GM04504 (cell line): ENCODE results near the gene SEMA4D.

Experiments
- DNase-seq: peaks from one replicate; pipeline ENCODE4 v3.0.0-alpha.2; 2012; ENCODE audit warnings: low read depth

SEMA4D gene

GRCh38 chr9:89410641-89411350 lies 87.1 kb downstream of the SEMA4D start:
- DNase-seq, result no peak

GRCh38 chr9:89410022-89410421 lies 87.9 kb downstream of the SEMA4D start:
- DNase-seq, result no peak

- no peak for DNase-seq
Observed at GRCh38 chr9:89409466-89409865, 88.4 kb downstream of the SEMA4D start.

- no peak for DNase-seq
Observed at GRCh38 chr9:89408628-89409101, 89.2 kb downstream of the SEMA4D start.

- DNase-seq, result no peak
Observed at GRCh38 chr9:89407070-89407469, 90.8 kb downstream of the SEMA4D start.

GRCh38 chr9:89405826-89406225 lies 92.1 kb downstream of the SEMA4D start:
- no peak for DNase-seq

- DNase-seq, result no peak
Observed at GRCh38 chr9:89404074-89404473, 93.8 kb downstream of the SEMA4D start.

- no peak for DNase-seq
Observed at GRCh38 chr9:89402695-89403427, 95.1 kb downstream of the SEMA4D start.

GRCh38 chr9:89400403-89401116 lies 97.4 kb downstream of the SEMA4D start:
- no peak for DNase-seq

GRCh38 chr9:89398621-89399020 lies 99.3 kb downstream of the SEMA4D start:
- DNase-seq, result no peak

GRCh38 chr9:89397471-89397870 lies 100.4 kb downstream of the SEMA4D start:
- DNase-seq, result no peak

- DNase-seq, result no peak
Observed at GRCh38 chr9:89395931-89396710, 101.8 kb downstream of the SEMA4D start.

- no peak for DNase-seq
Observed at GRCh38 chr9:89394412-89394811, 103.5 kb downstream of the SEMA4D start.

GRCh38 chr9:89391585-89391984 lies 106.3 kb downstream of the SEMA4D start:
- no peak for DNase-seq

GRCh38 chr9:89390578-89391116 lies 107.3 kb downstream of the SEMA4D start:
- DNase-seq, result no peak

- DNase-seq, result no peak
Observed at GRCh38 chr9:89390068-89390555, 107.8 kb downstream of the SEMA4D start.

GRCh38 chr9:89388868-89389177 lies 109.1 kb downstream of the SEMA4D start:
- no peak for DNase-seq

GRCh38 chr9:89388084-89388867 lies 109.6 kb downstream of the SEMA4D start:
- DNase-seq, result peak; percentile 81

- DNase-seq, result no peak
Observed at GRCh38 chr9:89387197-89387849, 110.6 kb downstream of the SEMA4D start.

- no peak for DNase-seq
Observed at GRCh38 chr9:89386797-89387196, 111.1 kb downstream of the SEMA4D start.
